ENCODE data around the gene SPIN1.

Gene SPIN1

DNA sequence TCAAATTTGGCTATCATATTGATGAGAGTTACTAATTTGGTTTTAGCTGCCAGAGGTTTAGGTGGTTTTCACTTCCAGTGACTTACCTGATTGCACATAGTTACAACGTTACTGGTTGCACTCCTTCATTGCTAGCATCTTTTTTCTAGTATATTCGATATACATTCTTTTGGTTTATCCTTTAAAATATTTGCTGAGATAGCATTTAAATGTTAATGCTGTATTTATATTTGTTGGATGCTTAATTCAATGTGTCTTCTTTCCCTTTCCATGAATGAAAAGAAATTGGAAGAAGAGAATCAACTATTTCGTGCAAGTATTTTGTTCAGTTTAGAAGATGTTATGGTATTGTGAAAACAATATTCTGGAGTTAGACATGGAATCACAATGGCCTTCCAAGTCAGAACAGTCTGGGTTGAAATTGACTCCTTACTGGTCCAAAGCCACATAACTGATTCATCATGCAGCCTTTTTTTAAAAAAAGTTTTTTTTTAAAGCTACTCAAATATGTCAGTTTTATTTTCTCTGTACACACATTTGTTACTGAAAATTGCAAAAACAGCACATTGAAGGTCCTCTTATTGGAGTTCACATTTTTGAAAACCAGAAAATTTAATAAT, 2.2 kb downstream of the SPIN1 start:
- no peak for DNase-seq

- DNase-seq: no peak
These were observed 3.0 kb downstream of the SPIN1 start for GRCh38 chr9:88391236-88391635.

DNA sequence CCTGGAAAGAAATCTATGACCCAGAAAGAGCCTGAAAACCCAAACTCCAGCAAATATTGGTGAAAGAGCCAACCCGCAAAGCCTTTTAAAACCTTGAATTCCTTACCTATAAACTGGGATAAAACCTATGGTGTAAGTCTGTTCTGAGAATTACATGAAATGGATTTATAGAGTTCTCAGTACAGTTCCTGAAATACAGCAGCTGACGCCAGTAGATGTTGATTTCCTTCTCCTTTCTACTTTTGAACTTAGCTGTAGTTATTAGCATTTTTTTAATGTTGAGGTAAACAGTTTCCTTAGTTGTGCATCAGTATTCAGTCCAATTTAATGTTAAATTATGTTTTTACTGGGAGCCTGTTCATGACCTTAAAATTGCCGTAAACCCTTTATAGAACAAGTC, 3.7 kb downstream of the SPIN1 start:
- DNase-seq: no peak

DNA sequence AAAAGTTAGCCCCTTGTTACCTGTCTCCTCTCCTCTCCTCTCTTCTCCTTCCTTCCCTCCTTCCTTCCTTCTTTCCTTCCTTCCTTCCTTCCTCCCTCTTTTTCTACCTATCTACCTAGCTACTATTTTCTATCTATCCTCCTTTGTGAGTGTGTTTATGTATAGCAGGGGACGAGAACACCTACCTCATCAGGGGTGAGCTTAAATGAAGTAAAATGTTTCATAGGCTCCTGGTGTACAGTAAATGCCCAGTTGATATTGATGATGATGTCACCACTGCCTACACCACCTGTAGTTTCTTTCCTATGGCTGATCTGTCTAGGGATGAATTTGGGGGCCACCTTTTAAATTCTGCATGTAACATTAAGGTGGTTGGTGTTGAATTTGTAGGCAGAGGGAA, 4.3 kb downstream of the SPIN1 start:
- DNase-seq: no peak

GRCh38 chr9:88396836-88397577, 8.8 kb downstream of the SPIN1 start:
- DNase-seq: no peak

DNA sequence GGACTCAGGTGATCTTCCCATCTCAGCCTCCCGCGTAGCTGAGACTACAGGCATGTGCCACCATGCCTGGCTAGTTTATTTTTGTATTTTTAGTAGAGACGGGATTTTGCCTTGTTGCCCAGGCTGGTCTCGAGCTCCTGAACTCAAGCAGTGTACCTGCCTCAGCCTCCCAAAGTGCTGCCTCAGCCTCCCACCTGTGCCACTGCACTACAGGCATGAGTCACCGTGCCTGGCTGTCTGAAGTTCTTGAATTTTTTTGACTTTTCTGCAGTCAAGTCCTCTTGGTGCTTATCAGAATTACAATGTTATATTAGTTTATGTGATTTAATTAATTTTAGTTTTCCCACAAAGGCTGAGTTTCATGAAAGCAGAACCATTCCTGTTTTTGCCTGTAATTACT, 9.8 kb downstream of the SPIN1 start:
- no peak for DNase-seq

DNA sequence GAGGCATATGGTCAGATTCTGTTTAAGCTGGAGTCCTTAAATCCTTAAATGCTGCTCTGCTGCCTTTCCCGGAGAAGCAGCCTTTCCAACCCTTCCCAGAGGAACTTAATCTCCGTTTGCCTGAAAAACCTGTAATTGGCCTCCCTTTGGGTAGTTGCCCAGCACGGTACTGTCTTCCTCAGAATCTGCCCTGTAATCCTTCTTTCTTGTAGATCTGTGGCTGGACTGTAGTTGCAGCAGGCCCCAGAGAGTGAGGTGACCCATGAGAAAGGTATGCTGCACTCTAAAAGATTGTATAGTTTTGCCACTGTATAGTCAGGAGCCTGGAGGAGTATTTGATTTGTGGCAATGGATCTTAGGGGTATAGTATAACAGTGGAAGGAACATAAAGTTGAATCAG, 11.7 kb downstream of the SPIN1 start:
- DNase-seq: no peak

DNA sequence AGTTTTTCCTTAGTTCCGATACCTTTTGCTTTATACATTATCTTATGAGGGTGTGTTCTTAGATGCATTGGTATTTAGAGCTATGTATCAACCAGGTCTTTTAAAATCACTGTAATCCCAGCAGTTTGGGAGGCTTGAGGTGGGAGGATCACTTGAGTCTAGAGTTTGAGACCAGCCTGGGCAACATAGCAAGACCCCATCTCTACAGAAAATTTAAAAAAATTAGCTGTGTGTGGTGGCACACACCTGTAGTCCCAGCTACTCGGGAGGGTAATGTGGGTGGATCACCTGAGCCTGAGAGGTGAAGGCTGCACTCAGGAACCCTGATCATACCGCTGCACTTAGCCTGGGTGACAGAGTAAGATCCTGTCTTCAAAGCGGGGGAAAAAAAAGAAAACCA, 15.1 kb downstream of the SPIN1 start:
- DNase-seq: no peak

DNA sequence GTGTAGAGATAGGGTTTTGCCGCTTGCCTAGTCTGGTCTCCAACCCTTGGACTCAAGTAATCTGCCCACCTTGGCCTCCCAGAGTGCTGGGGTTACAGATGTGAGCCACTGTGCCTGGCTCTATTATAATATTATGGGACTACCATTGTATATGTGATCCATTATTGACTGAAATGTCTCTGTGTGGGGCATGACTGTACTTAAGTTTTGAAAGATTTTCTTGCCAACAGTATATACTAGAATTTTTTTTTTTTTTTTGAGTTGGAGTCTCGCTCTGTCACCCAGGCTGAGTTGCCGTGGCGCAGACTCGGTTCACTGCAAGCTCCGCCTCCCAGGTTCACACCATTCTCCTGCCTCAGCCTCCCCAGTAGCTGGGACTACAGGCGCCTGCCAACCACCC, 17.8 kb downstream of the SPIN1 start:
- no peak for DNase-seq

DNA sequence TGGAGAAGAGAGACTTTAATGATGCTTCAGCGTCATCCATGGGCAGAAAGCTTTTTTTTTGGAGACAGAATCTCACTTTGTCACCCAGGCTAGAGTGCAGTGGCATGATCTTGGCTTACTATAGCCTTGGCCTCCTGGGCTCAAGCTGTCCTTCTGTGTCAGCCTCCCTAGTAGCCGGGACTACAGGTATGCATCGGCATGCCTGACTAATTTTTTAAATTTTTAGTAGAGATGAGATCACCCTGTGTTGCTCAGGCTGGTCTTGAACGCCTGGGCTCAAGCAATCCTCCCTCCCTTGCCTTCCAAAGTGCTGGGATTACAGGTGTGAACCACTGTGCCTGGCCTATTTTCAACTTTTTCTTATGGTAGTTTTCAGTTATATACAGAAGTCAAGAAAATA, 23.2 kb downstream of the SPIN1 start:
- DNase-seq: no peak

GRCh38 chr9:88414298-88414697, 26.1 kb downstream of the SPIN1 start:
- no peak for DNase-seq

DNA sequence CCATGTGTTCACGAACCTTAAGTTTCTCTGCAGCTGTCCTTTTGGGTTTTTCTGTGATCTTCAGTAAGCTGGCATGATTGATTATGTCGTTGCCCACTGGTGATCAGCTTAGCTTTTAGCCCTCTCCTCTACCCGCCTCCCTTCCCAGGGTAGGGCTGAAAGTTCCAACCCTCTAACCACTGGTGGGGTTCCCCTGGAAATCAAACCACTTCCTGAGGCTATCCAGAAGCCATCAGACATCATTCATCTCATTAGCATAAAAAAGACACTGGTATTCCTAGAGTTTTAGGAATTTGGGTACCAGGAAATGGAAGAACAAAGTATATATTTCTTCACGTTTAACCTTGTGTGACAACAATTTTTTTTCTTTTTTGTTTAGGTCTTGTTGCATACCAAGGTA, 29.8 kb downstream of the SPIN1 start:
- DNase-seq: no peak

DNA sequence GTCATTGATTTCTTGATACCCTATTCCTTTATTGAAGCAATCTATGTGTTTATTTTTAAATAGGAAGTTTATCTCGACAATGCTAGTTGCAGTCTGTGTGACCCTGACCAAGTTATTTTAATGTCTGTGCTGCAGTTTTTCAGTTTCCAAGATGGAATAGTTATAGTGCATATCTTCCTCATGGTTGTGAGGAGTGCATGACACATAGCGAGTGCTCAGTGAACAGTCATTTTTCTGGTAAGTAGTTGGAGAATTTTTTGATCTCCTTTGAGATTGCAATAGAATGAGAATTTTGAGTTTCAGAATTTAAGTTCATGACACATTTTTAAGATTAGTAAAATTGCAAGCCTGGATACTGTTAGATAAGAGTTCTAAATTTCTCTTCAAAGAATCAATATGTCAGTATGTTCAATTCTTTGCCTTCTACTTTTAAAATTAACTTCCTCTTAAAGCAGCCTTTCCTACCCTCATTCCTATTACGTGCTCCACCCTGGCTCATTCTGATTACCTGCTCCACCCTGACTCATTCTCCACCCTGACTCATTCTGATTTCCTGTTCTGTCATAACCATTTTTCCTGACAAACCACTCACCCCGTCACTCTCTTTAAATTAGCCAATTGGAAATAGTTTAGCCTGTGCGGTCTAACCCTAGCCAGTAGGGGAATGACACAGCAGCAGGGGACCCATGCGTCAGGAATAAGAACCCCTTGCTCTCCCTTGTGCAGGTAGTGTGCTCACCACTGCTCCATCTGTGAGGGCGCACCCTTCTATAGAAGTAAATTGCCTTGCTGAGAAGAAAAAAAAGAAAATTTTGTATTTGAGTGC, 30.7 kb downstream of the SPIN1 start:
- DNase-seq: no peak

GRCh38 chr9:88420227-88420626, 32.0 kb downstream of the SPIN1 start:
- DNase-seq: no peak

- no peak for DNase-seq
These were observed 33.1 kb downstream of the SPIN1 start for GRCh38 chr9:88421348-88421747.

GRCh38 chr9:88425538-88425950, 37.3 kb downstream of the SPIN1 start:
- DNase-seq: no peak

DNA sequence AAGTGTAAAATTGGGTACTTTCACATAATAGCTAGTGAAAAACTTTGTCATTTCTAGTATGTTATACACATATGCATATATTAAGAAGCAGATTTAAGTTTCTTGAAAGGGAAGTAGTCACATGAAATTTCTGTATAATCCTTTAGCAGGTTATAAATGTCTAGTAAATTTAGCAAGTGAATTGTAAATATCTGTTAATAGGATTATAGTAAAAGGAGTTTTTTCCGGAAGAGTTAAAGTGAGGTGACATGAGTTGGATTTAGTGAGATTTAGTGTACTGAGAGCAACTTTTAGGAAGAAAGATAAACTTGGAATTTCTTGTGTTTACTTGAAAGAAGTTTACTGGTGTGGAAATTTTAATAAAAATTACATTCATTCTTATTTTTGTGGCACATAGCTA, 38.4 kb downstream of the SPIN1 start:
- no peak for DNase-seq

GRCh38 chr9:88429595-88430430, 41.6 kb downstream of the SPIN1 start:
- no peak for DNase-seq

DNA sequence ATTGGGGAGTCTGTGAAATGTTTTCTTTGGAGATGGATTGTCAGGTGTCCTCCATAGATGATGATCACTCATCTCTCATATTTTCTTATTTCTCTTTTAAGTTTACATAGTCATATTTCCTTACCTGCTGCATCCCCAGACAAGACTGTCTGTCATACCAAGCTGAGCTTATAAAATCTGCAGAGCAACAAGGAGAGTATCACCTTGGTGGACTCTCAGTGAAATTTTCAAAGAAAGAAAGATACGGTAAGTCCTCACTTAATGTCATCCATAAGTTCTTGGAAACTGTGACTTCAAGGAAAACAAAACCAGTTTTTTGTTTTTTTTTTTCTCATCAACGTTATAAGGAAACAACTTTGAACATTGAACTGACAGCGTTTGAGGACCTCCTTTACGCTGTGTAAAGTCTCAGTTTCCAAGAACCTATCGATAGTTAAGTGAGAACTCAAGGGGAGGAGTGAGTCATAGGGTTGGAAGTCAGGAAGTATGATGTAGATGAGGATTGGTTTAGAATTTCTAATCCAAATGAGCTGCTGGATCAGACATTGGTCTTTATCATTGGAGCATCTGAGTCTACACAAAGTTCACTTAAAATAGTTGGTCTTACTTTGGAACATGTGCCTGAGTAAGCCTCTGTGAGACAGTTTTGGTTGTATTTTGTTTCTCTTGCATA, 45.5 kb downstream of the SPIN1 start:
- DNase-seq: no peak

DNA sequence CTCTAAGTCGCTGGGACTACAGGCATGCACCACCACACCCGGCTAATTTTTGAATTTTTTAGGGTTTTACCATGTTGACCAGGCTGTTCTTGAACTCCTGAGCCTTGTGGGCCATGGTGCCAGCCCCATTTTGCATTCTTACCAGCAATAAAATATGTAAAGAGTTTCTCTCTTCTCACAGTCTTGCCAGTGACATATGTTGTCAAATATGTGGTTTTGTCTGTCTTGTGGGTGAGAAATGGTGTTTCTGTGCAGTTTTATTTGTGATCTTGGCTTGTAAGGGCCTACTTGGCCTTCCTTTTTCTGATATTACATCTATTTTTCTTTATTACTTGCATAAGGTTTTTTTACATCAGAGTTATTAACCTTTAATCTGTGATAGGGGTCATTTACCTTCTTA, 47.1 kb downstream of the SPIN1 start:
- no peak for DNase-seq

DNA sequence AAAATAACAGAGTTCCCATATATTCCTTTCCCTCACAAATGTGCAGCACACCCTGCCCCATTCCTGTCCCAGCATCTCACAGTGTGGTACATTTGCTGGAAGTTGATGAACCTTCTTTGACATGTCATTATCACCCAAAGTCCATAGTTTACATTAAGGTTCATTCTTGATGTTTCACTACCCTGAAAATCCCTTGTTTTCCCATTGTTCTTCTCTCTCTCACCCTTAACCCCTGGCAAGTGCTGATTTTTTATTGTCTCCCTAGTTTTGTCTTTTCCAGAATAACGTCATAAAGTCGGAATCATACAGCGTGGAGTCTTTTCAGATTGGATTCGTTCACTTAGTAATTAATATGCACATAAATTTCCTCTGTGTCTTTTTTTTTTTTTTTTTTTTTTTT, 48.1 kb downstream of the SPIN1 start:
- DNase-seq: no peak

Measured in AML-193 (cell line).